IPS DF 6.9 (cell line): Measurements from ENCODE around the gene CEP57L1.
"Not testable (repeated sequence)": the region's sequence is repeated elsewhere in the genome, so short reads cannot be mapped to it uniquely, and the experiment has no call there.

Experiments
- DNase-seq: peaks from one replicate; pipeline ENCODE4 v3.0.0-alpha.2; 2013; ENCODE audit warnings: low read depth, low spot score
- H3K27ac ChIP-seq: one replicate; pipeline ENCODE4 v1.5.1; 2013; ENCODE audit warnings: low read length, control low read depth
- H3K27me3 ChIP-seq: 2 replicates; pipeline ENCODE4 v1.6.1; 2013; ENCODE audit warnings: mild to moderate bottlenecking, low read length; ENCODE audit not compliant: control insufficient read depth, insufficient read depth
- H3K36me3 ChIP-seq: 2 replicates; pipeline ENCODE4 v1.6.1; 2013; ENCODE audit warnings: low read length; ENCODE audit not compliant: control insufficient read depth, insufficient read depth
- H3K4me1 ChIP-seq: 2 replicates; pipeline ENCODE4 v1.6.1; 2013; ENCODE audit warnings: low read length; ENCODE audit not compliant: control insufficient read depth, insufficient read depth
- H3K4me3 ChIP-seq: 2 replicates; pipeline ENCODE4 v1.5.1; 2013; ENCODE audit warnings: mild to moderate bottlenecking, low read length
- H3K9me3 ChIP-seq: 2 replicates; pipeline ENCODE4 v1.6.1; 2013; ENCODE audit warnings: low read length, inconsistent platforms; ENCODE audit not compliant: control insufficient read depth, insufficient read depth
- WGBS: extraction: QIAGEN DNeasy Blood & Tissue Kit; methylation state at CpG from one replicate; pipeline ENCODE4 v1.1.7; 2013; ENCODE audit warnings: mixed read lengths, missing lambda C conversion rate; ENCODE audit not compliant: insufficient read length, insufficient coverage; 5-methylcytosine and 5-hydroxymethylcytosine counted together

Gene CEP57L1

GRCh38 chr6:109103942-109104341 lies 8.6 kb downstream of the CEP57L1 start:
- Histone ChIP-seq H3K36me3 (no peaks in the 10 kb centered on the region), H3K4me1 (no peaks in the 10 kb centered on the region), H3K27me3 (no peaks in the 10 kb centered on the region), H3K27ac (no peak overlapping the region), H3K9me3 (no peaks in the 10 kb centered on the region), H3K4me3 (no peak overlapping the region)
- DNase-seq, result no peak

GRCh38 chr6:109104512-109104911 lies 9.2 kb downstream of the CEP57L1 start:
- H3K9me3 ChIP-seq, result no peaks in the 10 kb centered on the region
- no peaks in the 10 kb centered on the region for H3K4me1 ChIP-seq
- WGBS, result no CpG with 5 or more reads among the region's 3 CpGs
- no peak overlapping the region for H3K27ac ChIP-seq
- no peaks in the 10 kb centered on the region for H3K36me3 ChIP-seq
- DNase-seq, result no peak
- no peaks in the 10 kb centered on the region for H3K27me3 ChIP-seq
- H3K4me3 ChIP-seq, result no peak overlapping the region

- H3K27ac ChIP-seq, result no peak overlapping the region
- no peak for DNase-seq
- H3K4me1 ChIP-seq, result no peaks in the 10 kb centered on the region
- no peaks in the 10 kb centered on the region for H3K36me3 ChIP-seq
- no peaks in the 10 kb centered on the region for H3K9me3 ChIP-seq
- no peak overlapping the region for H3K4me3 ChIP-seq
- WGBS, result no CpG with 5 or more reads among the region's 5 CpGs
- H3K27me3 ChIP-seq, result no peaks in the 10 kb centered on the region
Observed at GRCh38 chr6:109105681-109106080, 10.4 kb downstream of the CEP57L1 start.

- no CpG with 5 or more reads among the region's 8 CpGs for WGBS
- not testable (repeated sequence) for H3K4me1 ChIP-seq, H3K27ac ChIP-seq, H3K9me3 ChIP-seq, H3K36me3 ChIP-seq, H3K27me3 ChIP-seq, H3K4me3 ChIP-seq, DNase-seq
Observed at GRCh38 chr6:109109663-109110062, 14.4 kb downstream of the CEP57L1 start.

- H3K9me3 ChIP-seq, H3K4me3 ChIP-seq, H3K36me3 ChIP-seq, DNase-seq, H3K4me1 ChIP-seq, H3K27ac ChIP-seq, H3K27me3 ChIP-seq: not testable (repeated sequence)
- WGBS, result no CpG with 5 or more reads among the region's 3 CpGs
Observed at GRCh38 chr6:109112663-109113062, 17.4 kb downstream of the CEP57L1 start.

- DNase-seq, result no peak
- Histone ChIP-seq H3K4me3 (no peak overlapping the region), H3K27me3 (no peaks in the 10 kb centered on the region), H3K4me1 (no peaks in the 10 kb centered on the region), H3K27ac (no peak overlapping the region), H3K9me3 (no peaks in the 10 kb centered on the region), H3K36me3 (no peaks in the 10 kb centered on the region)
- WGBS, result no CpG with 5 or more reads among the region's 5 CpGs
Observed at GRCh38 chr6:109117346-109118035, 22.2 kb downstream of the CEP57L1 start.

GRCh38 chr6:109118337-109118736 lies 23.0 kb downstream of the CEP57L1 start:
- Histone ChIP-seq H3K9me3 (no peaks in the 10 kb centered on the region), H3K27me3 (no peaks in the 10 kb centered on the region), H3K27ac (no peak overlapping the region), H3K36me3 (no peaks in the 10 kb centered on the region), H3K4me3 (no peak overlapping the region), H3K4me1 (no peaks in the 10 kb centered on the region)
- no peak for DNase-seq
- WGBS, result no CpG with 5 or more reads among the region's 5 CpGs

- no peaks in the 10 kb centered on the region for H3K9me3 ChIP-seq
- H3K4me1 ChIP-seq, result no peaks in the 10 kb centered on the region
- no peaks in the 10 kb centered on the region for H3K36me3 ChIP-seq
- no peak for DNase-seq
- no peaks in the 10 kb centered on the region for H3K27me3 ChIP-seq
- WGBS, result no CpG with 5 or more reads among the region's 3 CpGs
- no peak overlapping the region for H3K4me3 ChIP-seq
- no peak overlapping the region for H3K27ac ChIP-seq
Observed at GRCh38 chr6:109118871-109119354, 23.6 kb downstream of the CEP57L1 start.

- no peak for DNase-seq
- H3K27ac ChIP-seq, result no peak overlapping the region
- no peak overlapping the region for H3K4me3 ChIP-seq
- no peaks in the 10 kb centered on the region for H3K4me1 ChIP-seq
- H3K9me3 ChIP-seq, result no peaks in the 10 kb centered on the region
- H3K36me3 ChIP-seq, result no peaks in the 10 kb centered on the region
- no peaks in the 10 kb centered on the region for H3K27me3 ChIP-seq
Observed at GRCh38 chr6:109121411-109121810, 26.1 kb downstream of the CEP57L1 start.

GRCh38 chr6:109124219-109124618 lies 28.9 kb downstream of the CEP57L1 start:
- H3K27me3 ChIP-seq, result no peaks in the 10 kb centered on the region
- no peaks in the 10 kb centered on the region for H3K36me3 ChIP-seq
- DNase-seq, result no peak
- WGBS, result no CpG with 5 or more reads among the region's 2 CpGs
- H3K4me3 ChIP-seq, result no peak overlapping the region
- H3K27ac ChIP-seq, result no peak overlapping the region
- H3K9me3 ChIP-seq, result no peaks in the 10 kb centered on the region
- no peaks in the 10 kb centered on the region for H3K4me1 ChIP-seq

- H3K4me3 ChIP-seq, result no peak overlapping the region
- H3K27ac ChIP-seq, result no peak overlapping the region
- WGBS, result no CpG with 5 or more reads among the region's 3 CpGs
- no peaks in the 10 kb centered on the region for H3K9me3 ChIP-seq
- DNase-seq, result no peak
- H3K4me1 ChIP-seq, result no peaks in the 10 kb centered on the region
- H3K27me3 ChIP-seq, result no peaks in the 10 kb centered on the region
- no peaks in the 10 kb centered on the region for H3K36me3 ChIP-seq
Observed at GRCh38 chr6:109125504-109125903, 30.2 kb downstream of the CEP57L1 start.
